H1 (cell line): ENCODE data around the gene MADD. TPM values are rescaled to one million over a fixed set of nuclear protein-coding genes. Genes with fewer than 3 reads are reported as not detected.

Experiments
- CHD2 ChIP-seq: IDR thresholded peaks from 2 replicates; pipeline ENCODE4 v1.6.1; 2012; ENCODE audit warnings: low read length, improper control_type of control experiment
- GTF2F1 ChIP-seq: IDR thresholded peaks from 2 replicates; pipeline ENCODE4 v1.6.1; 2012; ENCODE audit warnings: low read depth, low read length, improper control_type of control experiment, borderline replicate concordance
- POLR2A ChIP-seq, 2 experiments: IDR thresholded peaks; 1 replicate in 1 of 2; 2 replicates in 1 of 2; pipeline ENCODE4 v1.6.1; 2011; ENCODE audit warnings: low read depth in 2 of 2, low read length in 2 of 2, mild to moderate bottlenecking in 2 of 2; ENCODE audit errors: control extremely low read depth in 1 of 2
- RXRA ChIP-seq: IDR thresholded peaks from 2 replicates; pipeline ENCODE4 v1.6.1; 2011; ENCODE audit warnings: low read depth, mild to moderate bottlenecking, low read length, moderate library complexity; ENCODE audit not compliant: insufficient read depth
- SIN3A ChIP-seq, 2 experiments: IDR thresholded peaks in 1 of 2; conservative IDR thresholded peaks in 1 of 2; 2 replicates each; pipeline ENCODE4 v1.6.1; 2011 to 2012; ENCODE audit warnings: low read length in 2 of 2, improper control_type of control experiment in 1 of 2, low read depth in 1 of 2, mild to moderate bottlenecking in 1 of 2
- polyA plus RNA-seq, 7 experiments: library from polyadenylated mRNA; depleted of rRNA in 3 of 7; stranded (reverse) in 5 of 7; unstranded in 2 of 7; fragments of >200 nt in 5 of 7; fragments of 200-250 nt in 2 of 7; gene quantifications; 1 replicate in 5 of 7; 2 replicates in 1 of 7; 4 replicates in 1 of 7; pipeline versions ENCODE4 v1.2.1 to v1.2.3, GENCODE V29; 2011 to 2013; ENCODE audit warnings: missing spikeins in 2 of 7, mixed read lengths in 2 of 7
- total RNA-seq: library from RNA; stranded (reverse); fragmentation: NEBNext Ultra II Directional; extraction: Animal tissue kit (Norgen Biotek cat#: 25700); gene quantifications from 2 replicates; pipeline ENCODE4 v1.2.1, GENCODE V29; 2021

MADD gene
- total and polyA plus RNA-seq, 2 of the 8 experiments (the other 6 are each of a cell fraction or from before 2014, with no cell fraction given), result 32.5 to 45.4 TPM

GRCh38 chr11:47249378-47249715 is 20.6 kb upstream of the MADD start (continued):
- no peak for TF ChIP-seq GTF2F1
- TF ChIP-seq CHD2, result no peak
- no peak for TF ChIP-seq RXRA
- TF ChIP-seq POLR2A (IDR thresholded peaks at IDR 0.05; ENCODE audit: control extremely low read depth in 1 of 2, low read depth in 2 of 2, low read length in 2 of 2), result no peak
- TF ChIP-seq SIN3A (conservative IDR thresholded peaks at IDR 0.05 in 1 of 2, IDR thresholded peaks at IDR 0.05 in 1 of 2; ENCODE audit: low read depth in 1 of 2, low read length in 2 of 2), result no peak
